GM23248 (cell line): ENCODE results near the gene DDAH1. TPM values are rescaled to one million over a fixed set of nuclear protein-coding genes. Genes with fewer than 3 reads are reported as not detected.
A peak's percentile ranks its signal among the peaks of the same experiment; 100 is the strongest.

ENCODE experiments used
- DNase-seq: peaks from one replicate; pipeline ENCODE4 v3.0.0-alpha.2; 2015
- H2AFZ ChIP-seq: fragments of 200-600 bp; sonication (generic); 2 replicates; pipeline ENCODE4 v1.6.1; 2016; ENCODE audit warnings: antibody characterized with exemption
- H3F3A ChIP-seq: fragments of 200-600 bp; sonication (generic); 2 replicates; pipeline ENCODE4 v1.6.1; 2016; ENCODE audit warnings: mild to moderate bottlenecking, antibody characterized with exemption, mixed run types; ENCODE audit not compliant: insufficient read depth
- H3K27ac ChIP-seq: fragments of 200-600 bp; sonication (generic); 2 replicates; pipeline ENCODE4 v1.5.1; 2016; ENCODE audit warnings: mild to moderate bottlenecking
- H3K27me3 ChIP-seq: fragments of 200-600 bp; sonication (generic); replicated peaks from 2 replicates; pipeline ENCODE4 v1.6.1; 2016; ENCODE audit warnings: mild to moderate bottlenecking; ENCODE audit not compliant: insufficient read depth
- H3K36me3 ChIP-seq: fragments of 200-600 bp; sonication (generic); 2 replicates; pipeline ENCODE4 v1.6.1; 2016; ENCODE audit warnings: low read depth, mild to moderate bottlenecking
- H3K4me1 ChIP-seq: fragments of 200-600 bp; sonication (generic); 2 replicates; pipeline ENCODE4 v1.6.1; 2016; ENCODE audit warnings: mild to moderate bottlenecking; ENCODE audit not compliant: insufficient read depth
- H3K4me2 ChIP-seq: fragments of 200-600 bp; sonication (generic); one replicate; pipeline ENCODE4 v1.6.1; 2016; ENCODE audit warnings: mild to moderate bottlenecking; ENCODE audit not compliant: unreplicated experiment
- H3K4me3 ChIP-seq: fragments of 200-600 bp; sonication (generic); 2 replicates; pipeline ENCODE4 v1.5.1; 2016; ENCODE audit warnings: mild to moderate bottlenecking
- H3K79me2 ChIP-seq: fragments of 200-600 bp; sonication (generic); 2 replicates; pipeline ENCODE4 v1.6.1; 2016; ENCODE audit warnings: mild to moderate bottlenecking; ENCODE audit not compliant: insufficient read depth
- H3K9ac ChIP-seq: fragments of 200-600 bp; sonication (generic); 2 replicates; pipeline ENCODE4 v1.6.1; 2016; ENCODE audit warnings: mild to moderate bottlenecking
- H3K9me2 ChIP-seq: fragments of 200-600 bp; sonication (generic); 2 replicates; pipeline ENCODE4 v1.6.1; 2016; ENCODE audit warnings: mixed run types, mild to moderate bottlenecking, moderate library complexity; ENCODE audit not compliant: insufficient read depth
- H3K9me3 ChIP-seq: fragments of 200-600 bp; sonication (generic); one replicate; pipeline ENCODE4 v1.6.1; 2017; ENCODE audit warnings: low read depth
- H4K20me1 ChIP-seq: fragments of 200-600 bp; sonication (generic); 2 replicates; pipeline ENCODE4 v1.6.0; 2016; ENCODE audit not compliant: insufficient read depth
- EZH2 ChIP-seq: fragments of 200-600 bp; sonication (generic); IDR thresholded peaks from 2 replicates; pipeline ENCODE4 v1.6.1; 2018; ENCODE audit warnings: antibody characterized with exemption, mild to moderate bottlenecking; ENCODE audit not compliant: insufficient read depth, poor library complexity, severe bottlenecking
- EZH2phosphoT487 ChIP-seq: fragments of 200-600 bp; sonication (generic); IDR thresholded peaks from 2 replicates; pipeline ENCODE4 v1.6.1; 2018; ENCODE audit warnings: antibody characterized with exemption, moderate library complexity, mild to moderate bottlenecking, low read depth; ENCODE audit not compliant: insufficient read depth
- WGBS, 2 experiments: methylation state at CpG; one replicate each; pipeline ENCODE4 v1.1.6; 2015 to 2017; ENCODE audit warnings: low lambda C conversion rate in 2 of 2, low coverage in 1 of 2; ENCODE audit errors: missing lambda C conversion rate in 2 of 2; 5-methylcytosine and 5-hydroxymethylcytosine counted together
- in situ Hi-C: fragments of 300-500 bp; cut with MboI; formaldehyde crosslinking; loops from 2 replicates; pipeline ENCODE4 v1.15.0; 2020
- polyA plus RNA-seq: library from polyadenylated mRNA; unstranded; fragments of >200 nt; fragmentation: Nextera tagmentation; extraction: Ambion mirVana; gene quantifications from 2 replicates; pipeline ENCODE4 v1.2.1, GENCODE V29; 2016
- total RNA-seq: library from RNA; depleted of rRNA; stranded (reverse); fragments of >200 nt; shearing (Covaris generic); gene quantifications from 2 replicates; pipeline ENCODE4 v1.2.3, GENCODE V29; 2014

The DDAH1 gene
- total and polyA plus RNA-seq, 2 experiments from 2014 or later = 168 to 238 TPM

- Histone ChIP-seq H3K27ac (peak overlapping the region; percentile 12; the same call in 1 of the 2 replicates), H3K9me3 (no peaks in the 10 kb centered on the region), H2AFZ (no peak overlapping the region), H4K20me1 (no peaks in the 10 kb centered on the region), H3K27me3 (no peaks in the 10 kb centered on the region), H3F3A (peaks cover 59% of the 10 kb centered on the region; the same call in 1 of the 2 replicates), H3K4me3 (no peak overlapping the region), H3K79me2 (peaks cover 100% of the 10 kb centered on the region), H3K4me1 (0 out of 2 replicates have a peak, but pooled peaks cover 5% of the 10 kb centered on the region), H3K9ac (no peak overlapping the region), H3K36me3 (peaks cover 13% of the 10 kb centered on the region), H3K4me2 (no peak overlapping the region), H3K9me2 (no peaks in the 10 kb centered on the region)
- DNase-seq = no peak
- WGBS, 2 experiments = 42 to 55% methylated on average over 1 of the region's 1 CpG
- TF ChIP-seq EZH2phosphoT487 = no peak
- TF ChIP-seq EZH2 = no peak
- in situ Hi-C loops = no loop called here
Observed at GRCh38 chr1:85420199-85420598, 44.8 kb downstream of the DDAH1 start.

GRCh38 chr1:85417876-85418275 lies 47.1 kb downstream of the DDAH1 start:
- no peak overlapping the region for H3K4me2 ChIP-seq
- peaks cover 5% of the 10 kb centered on the region; the same call in 1 of the 2 replicates for H3K36me3 ChIP-seq
- TF ChIP-seq EZH2 = no peak
- TF ChIP-seq EZH2phosphoT487 = no peak
- in situ Hi-C loops = no loop called here
- H3K4me3 ChIP-seq = no peak overlapping the region
- no peak overlapping the region for H3K9ac ChIP-seq
- peaks cover 62% of the 10 kb centered on the region for H3F3A ChIP-seq
- WGBS, 2 experiments = 95 to 97% methylated on average over 3 of the region's 3 CpGs
- H3K9me3 ChIP-seq = no peaks in the 10 kb centered on the region
- no peak overlapping the region for H2AFZ ChIP-seq
- peaks cover 17% of the 10 kb centered on the region for H3K4me1 ChIP-seq
- H3K27ac ChIP-seq = no peak overlapping the region
- no peaks in the 10 kb centered on the region for H3K27me3 ChIP-seq
- DNase-seq = no peak
- no peaks in the 10 kb centered on the region for H4K20me1 ChIP-seq
- peaks cover 100% of the 10 kb centered on the region for H3K79me2 ChIP-seq
- no peaks in the 10 kb centered on the region for H3K9me2 ChIP-seq

- Histone ChIP-seq H2AFZ (no peak overlapping the region), H3K27me3 (no peaks in the 10 kb centered on the region), H3F3A (peaks cover 59% of the 10 kb centered on the region), H3K9me2 (no peaks in the 10 kb centered on the region), H3K4me2 (no peak overlapping the region), H3K27ac (no peak overlapping the region), H3K79me2 (peaks cover 100% of the 10 kb centered on the region), H3K4me3 (no peak overlapping the region), H3K4me1 (peaks cover 26% of the 10 kb centered on the region), H3K9me3 (no peaks in the 10 kb centered on the region), H4K20me1 (no peaks in the 10 kb centered on the region), H3K9ac (no peak overlapping the region), H3K36me3 (no peaks in the 10 kb centered on the region; the same call in 1 of the 2 replicates)
- DNase-seq = no peak
- in situ Hi-C loops = no loop called here
- 74 to 80% methylated on average over 5 of the region's 5 CpGs for WGBS, 2 experiments
- TF ChIP-seq EZH2 (no peak), EZH2phosphoT487 (no peak)
Observed at GRCh38 chr1:85417017-85417416, 47.9 kb downstream of the DDAH1 start.

GRCh38 chr1:85413169-85413568 lies 51.8 kb downstream of the DDAH1 start:
- in situ Hi-C loops = no loop called here
- no peak overlapping the region for H2AFZ ChIP-seq
- 25 to 36% methylated on average over 1 of the region's 1 CpG for WGBS, 2 experiments
- TF ChIP-seq EZH2phosphoT487 = no peak
- TF ChIP-seq EZH2 = no peak
- peaks cover 82% of the 10 kb centered on the region for H3F3A ChIP-seq
- no peak overlapping the region for H3K9ac ChIP-seq
- H3K4me2 ChIP-seq = peak overlapping the region; percentile 28
- peak; percentile 47 for DNase-seq
- H3K36me3 ChIP-seq = no peaks in the 10 kb centered on the region; the same call in 1 of the 2 replicates
- no peaks in the 10 kb centered on the region for H3K9me2 ChIP-seq
- peak overlapping the region; percentile 8 for H3K27ac ChIP-seq
- peaks cover 39% of the 10 kb centered on the region for H3K4me1 ChIP-seq
- H3K9me3 ChIP-seq = no peaks in the 10 kb centered on the region
- H4K20me1 ChIP-seq = no peaks in the 10 kb centered on the region
- peaks cover 100% of the 10 kb centered on the region for H3K79me2 ChIP-seq
- H3K4me3 ChIP-seq = no peak overlapping the region
- H3K27me3 ChIP-seq = no peaks in the 10 kb centered on the region
